Prostate gland (tissue), 2 donors: ENCODE measurements around the gene GNAI3.

Source experiments
- CTCF ChIP-seq, 4 experiments: fragments of 200-600 bp in 2 of 4; fragments of 450-650 bp in 2 of 4; sonication (generic) in 2 of 4; IDR thresholded peaks; 1 replicate in 3 of 4; 2 replicates in 1 of 4; pipeline ENCODE4 v1.5.1; 2016 to 2019; ENCODE audit warnings: antibody characterized with exemption in 4 of 4, mild to moderate bottlenecking in 2 of 4, moderate library complexity in 2 of 4
- POLR2A ChIP-seq: fragments of 450-650 bp; IDR thresholded peaks from one replicate; pipeline ENCODE4 v1.6.1; 2016; ENCODE audit warnings: antibody characterized with exemption, mild to moderate bottlenecking

- no peak for TF ChIP-seq POLR2A
- TF ChIP-seq CTCF (IDR thresholded peaks at IDR 0.05) = no peak
Measured at GRCh38 chr1:109530457-109531087, 17.8 kb upstream of the GNAI3 start.
